Smooth muscle cell (in vitro differentiated cells): ENCODE measurements around the gene SMPD2. TPM values are rescaled to one million over a fixed set of nuclear protein-coding genes. Genes with fewer than 3 reads are reported as not detected.

ENCODE experiments used
- DNase-seq: peaks from one replicate; lab custom pipeline; 2025; ENCODE audit not compliant: unreplicated experiment; lab: John Stamatoyannopoulos, UW
- H2AFZ ChIP-seq: fragments of 200-600 bp; sonication (generic); 2 replicates; pipeline ENCODE4 v1.6.0; 2016; ENCODE audit warnings: antibody characterized with exemption, low read depth, mild to moderate bottlenecking
- H3F3A ChIP-seq: fragments of 200-600 bp; sonication (generic); 2 replicates; pipeline ENCODE4 v1.6.0; 2017; ENCODE audit warnings: antibody characterized with exemption, low read depth
- H3K27ac ChIP-seq: fragments of 200-600 bp; sonication (generic); 2 replicates; pipeline ENCODE4 v1.5.1; 2016; ENCODE audit warnings: low read depth, mild to moderate bottlenecking
- H3K27me3 ChIP-seq: fragments of 200-600 bp; sonication (generic); 2 replicates; pipeline ENCODE4 v1.6.1; 2016; ENCODE audit warnings: low read depth, mild to moderate bottlenecking
- H3K36me3 ChIP-seq: fragments of 200-600 bp; sonication (generic); 2 replicates; pipeline ENCODE4 v1.5.1; 2016; ENCODE audit warnings: low read depth
- H3K4me1 ChIP-seq: fragments of 200-600 bp; sonication (generic); 2 replicates; pipeline ENCODE4 v1.5.1; 2016; ENCODE audit warnings: low read depth
- H3K4me2 ChIP-seq: fragments of 200-600 bp; sonication (generic); 2 replicates; pipeline ENCODE4 v1.6.0; 2016; ENCODE audit warnings: mild to moderate bottlenecking
- H3K4me3 ChIP-seq: fragments of 200-600 bp; sonication (generic); 2 replicates; pipeline ENCODE4 v1.5.1; 2016; ENCODE audit warnings: mild to moderate bottlenecking
- H3K79me2 ChIP-seq: fragments of 200-600 bp; sonication (generic); 2 replicates; pipeline ENCODE4 v1.6.0; 2016; ENCODE audit warnings: low read depth, mild to moderate bottlenecking
- H3K9ac ChIP-seq: fragments of 200-600 bp; sonication (generic); 2 replicates; pipeline ENCODE4 v1.6.0; 2016; ENCODE audit warnings: low read depth
- H3K9me3 ChIP-seq: fragments of 200-600 bp; sonication (generic); replicated peaks from 2 replicates; pipeline ENCODE4 v1.5.1; 2016; ENCODE audit warnings: low read depth
- H4K20me1 ChIP-seq: fragments of 200-600 bp; sonication (generic); 2 replicates; pipeline ENCODE4 v1.6.0; 2016; ENCODE audit warnings: low read depth
- CTCF ChIP-seq: fragments of 200-600 bp; sonication (generic); IDR thresholded peaks from 2 replicates; pipeline ENCODE4 v1.5.1; 2017; ENCODE audit warnings: borderline replicate concordance, mild to moderate bottlenecking, antibody characterized with exemption; ENCODE audit not compliant: insufficient read depth, poor library complexity, severe bottlenecking
- WGBS: methylation state at CpG from one replicate; pipeline ENCODE4 v1.1.7; 2016; ENCODE audit warnings: low lambda C conversion rate; 5-methylcytosine and 5-hydroxymethylcytosine counted together
- polyA plus RNA-seq: library from polyadenylated mRNA; unstranded; fragments of >200 nt; fragmentation: Nextera tagmentation; extraction: Ambion mirVana; gene quantifications from 2 replicates; pipeline ENCODE4 v1.2.1, GENCODE V29; 2016
- total RNA-seq: library from RNA; depleted of rRNA; stranded (reverse); fragments of >200 nt; gene quantifications from 2 replicates; pipeline ENCODE4 v1.2.3, GENCODE V29; 2014

SMPD2 gene
- total and polyA plus RNA-seq, 2 experiments from 2014 or later = 1.4 to 6.4 TPM

- H3K79me2 ChIP-seq = no peaks in the 10 kb centered on the region
- no peaks in the 10 kb centered on the region for H3K4me1 ChIP-seq
- H3K9ac ChIP-seq = no peak overlapping the region
- H3K36me3 ChIP-seq = no peaks in the 10 kb centered on the region
- no peak overlapping the region for H3K4me2 ChIP-seq
- no peak overlapping the region for H3K27ac ChIP-seq
- DNase-seq = no peak
- no peak overlapping the region for H2AFZ ChIP-seq
- no peaks in the 10 kb centered on the region for H3K27me3 ChIP-seq
- TF ChIP-seq CTCF = no peak
- H4K20me1 ChIP-seq = no peaks in the 10 kb centered on the region
- no peaks in the 10 kb centered on the region for H3K9me3 ChIP-seq
- no peak overlapping the region for H3K4me3 ChIP-seq
- 93% methylated on average over 4 of the region's 4 CpGs for whole genome bisulfite sequencing
- no peaks in the 10 kb centered on the region for H3F3A ChIP-seq
Measured at GRCh38 chr6:109417646-109418045, 22.9 kb upstream of the SMPD2 start.

GRCh38 chr6:109420751-109421150, 19.8 kb upstream of the SMPD2 start:
- H3K9me3 ChIP-seq = no peaks in the 10 kb centered on the region
- H4K20me1 ChIP-seq = no peaks in the 10 kb centered on the region
- no peak for DNase-seq
- H3K4me3 ChIP-seq = no peak overlapping the region
- H3K4me1 ChIP-seq = no peaks in the 10 kb centered on the region
- WGBS = 86% methylated on average over 1 of the region's 1 CpG
- no peak overlapping the region for H3K27ac ChIP-seq
- H3K9ac ChIP-seq = no peak overlapping the region
- no peaks in the 10 kb centered on the region for H3K36me3 ChIP-seq
- no peak overlapping the region for H2AFZ ChIP-seq
- no peaks in the 10 kb centered on the region for H3K79me2 ChIP-seq
- TF ChIP-seq CTCF = no peak
- H3F3A ChIP-seq = no peaks in the 10 kb centered on the region
- H3K27me3 ChIP-seq = no peaks in the 10 kb centered on the region
- no peak overlapping the region for H3K4me2 ChIP-seq

- no peaks in the 10 kb centered on the region for H3K36me3 ChIP-seq
- H3K9me3 ChIP-seq = no peaks in the 10 kb centered on the region
- WGBS = 90% methylated on average over 1 of the region's 1 CpG
- H3K4me1 ChIP-seq = no peaks in the 10 kb centered on the region
- H3K4me3 ChIP-seq = no peak overlapping the region
- no peak for TF ChIP-seq CTCF
- H3F3A ChIP-seq = no peaks in the 10 kb centered on the region
- no peak overlapping the region for H2AFZ ChIP-seq
- no peak overlapping the region for H3K9ac ChIP-seq
- H3K27me3 ChIP-seq = no peaks in the 10 kb centered on the region
- H3K27ac ChIP-seq = no peak overlapping the region
- H4K20me1 ChIP-seq = no peaks in the 10 kb centered on the region
- DNase-seq = no peak
- H3K79me2 ChIP-seq = no peaks in the 10 kb centered on the region
- H3K4me2 ChIP-seq = no peak overlapping the region
Measured at GRCh38 chr6:109421184-109421583, 19.3 kb upstream of the SMPD2 start.

- 87% methylated on average over 2 of the region's 2 CpGs for WGBS
- Histone ChIP-seq H3K4me1 (no peaks in the 10 kb centered on the region), H3F3A (no peaks in the 10 kb centered on the region), H3K27me3 (no peaks in the 10 kb centered on the region), H4K20me1 (no peaks in the 10 kb centered on the region), H3K4me3 (no peak overlapping the region), H3K9me3 (no peaks in the 10 kb centered on the region), H3K9ac (no peak overlapping the region), H2AFZ (no peak overlapping the region), H3K27ac (no peak overlapping the region), H3K36me3 (no peaks in the 10 kb centered on the region), H3K79me2 (no peaks in the 10 kb centered on the region), H3K4me2 (no peak overlapping the region)
- no peak for DNase-seq
- TF ChIP-seq CTCF = no peak
Measured at GRCh38 chr6:109424946-109425345, 15.6 kb upstream of the SMPD2 start.
